ENCODE results near the gene FBXL7. TPM values are rescaled to one million over a fixed set of nuclear protein-coding genes. Genes with fewer than 3 reads are reported as not detected.

Gene FBXL7
- total RNA-seq, 2 experiments from 2014 or later: not detected

GRCh38 chr5:15635289-15635616, 135.3 kb downstream of the FBXL7 start:
- H3K36me3 Mint-ChIP-seq (ENCODE audit: low read depth): no peaks in the 10 kb centered on the region
- no peaks in the 10 kb centered on the region for H3K9me3 Mint-ChIP-seq
- no peaks in the 10 kb centered on the region for H3K4me1 Mint-ChIP-seq (ENCODE audit: low read depth)
- no peak for ATAC-seq (ENCODE audit: poor library complexity)
- CTCF ChIA-PET: no interaction called here
- peaks cover 0 to 4% of the 10 kb centered on the region in 2 experiments for H3K9me3 ChIP-seq (ENCODE audit: control insufficient read depth in 1 of 2, insufficient read depth in 1 of 2, low read length in 2 of 2)
- H3K27ac ChIP-seq (ENCODE audit: low read depth in 1 of 2, low read length in 2 of 2): no peak overlapping the region
- no peaks in the 10 kb centered on the region for H3K27me3 ChIP-seq (ENCODE audit: control insufficient read depth in 1 of 2, insufficient read depth in 2 of 2, low read length in 2 of 2)
- intact Hi-C loops (cut with DNase I, micrococcal nuclease): no loop called here
- H3K27ac Mint-ChIP-seq: no peak overlapping the region
- POLR2A ChIA-PET: no interaction called here
- no peaks in the 10 kb centered on the region for H3K36me3 ChIP-seq (ENCODE audit: insufficient read depth, low read length)
- no peaks in the 10 kb centered on the region for H3K4me1 ChIP-seq (ENCODE audit: insufficient read depth, low read length)
- H3K4me3 ChIP-seq (ENCODE audit: low read length): no peak overlapping the region
- no peak overlapping the region for H3K4me3 Mint-ChIP-seq
- no peaks in the 10 kb centered on the region for H3K27me3 Mint-ChIP-seq
- TF ChIP-seq CTCF (IDR thresholded peaks at IDR 0.05): no peak
- no peak for DNase-seq

- Mint-ChIP-seq H3K27ac (no peak overlapping the region), H3K27me3 (no peaks in the 10 kb centered on the region), H3K36me3 (ENCODE audit: low read depth) (no peaks in the 10 kb centered on the region), H3K4me1 (ENCODE audit: low read depth) (no peaks in the 10 kb centered on the region), H3K4me3 (no peak overlapping the region), H3K9me3 (no peaks in the 10 kb centered on the region)
- Histone ChIP-seq H3K9me3 (ENCODE audit: control insufficient read depth in 1 of 2, insufficient read depth in 1 of 2, low read length in 2 of 2) (peaks cover 0 to 4% of the 10 kb centered on the region in 2 experiments), H3K36me3 (ENCODE audit: insufficient read depth, low read length) (no peaks in the 10 kb centered on the region), H3K4me3 (ENCODE audit: low read length) (no peak overlapping the region), H3K4me1 (ENCODE audit: insufficient read depth, low read length) (no peaks in the 10 kb centered on the region), H3K27ac (ENCODE audit: low read depth in 1 of 2, low read length in 2 of 2) (no peak overlapping the region), H3K27me3 (ENCODE audit: control insufficient read depth in 1 of 2, insufficient read depth in 2 of 2, low read length in 2 of 2) (no peaks in the 10 kb centered on the region)
- ATAC-seq (ENCODE audit: poor library complexity) (no peak), DNase-seq (no peak)
- ChIA-PET CTCF (no interaction called here), POLR2A (no interaction called here)
- no peak for TF ChIP-seq CTCF (IDR thresholded peaks at IDR 0.05)
- intact Hi-C loops (cut with DNase I, micrococcal nuclease): no loop called here
Measured at GRCh38 chr5:15637345-15637744, 137.4 kb downstream of the FBXL7 start.

GRCh38 chr5:15637886-15638285, 137.9 kb downstream of the FBXL7 start:
- no peak overlapping the region for H3K4me3 Mint-ChIP-seq
- no peak overlapping the region for H3K4me3 ChIP-seq (ENCODE audit: low read length)
- H3K36me3 Mint-ChIP-seq (ENCODE audit: low read depth): no peaks in the 10 kb centered on the region
- intact Hi-C loops (cut with DNase I, micrococcal nuclease): no loop called here
- H3K27ac ChIP-seq (ENCODE audit: low read depth in 1 of 2, low read length in 2 of 2): no peak overlapping the region
- ChIA-PET CTCF (no interaction called here), POLR2A (no interaction called here)
- no peak for TF ChIP-seq CTCF (IDR thresholded peaks at IDR 0.05)
- H3K27me3 Mint-ChIP-seq: no peaks in the 10 kb centered on the region
- H3K4me1 Mint-ChIP-seq (ENCODE audit: low read depth): no peaks in the 10 kb centered on the region
- H3K27ac Mint-ChIP-seq: no peak overlapping the region
- ATAC-seq (ENCODE audit: poor library complexity) (no peak), DNase-seq (no peak)
- H3K9me3 ChIP-seq (ENCODE audit: control insufficient read depth in 1 of 2, insufficient read depth in 1 of 2, low read length in 2 of 2): peaks cover 0 to 4% of the 10 kb centered on the region in 2 experiments
- H3K27me3 ChIP-seq (ENCODE audit: control insufficient read depth in 1 of 2, insufficient read depth in 2 of 2, low read length in 2 of 2): no peaks in the 10 kb centered on the region
- H3K9me3 Mint-ChIP-seq: no peaks in the 10 kb centered on the region
- no peaks in the 10 kb centered on the region for H3K36me3 ChIP-seq (ENCODE audit: insufficient read depth, low read length)
- H3K4me1 ChIP-seq (ENCODE audit: insufficient read depth, low read length): no peaks in the 10 kb centered on the region
